ENCODE results near the gene BEST1.
"Not testable (repeated sequence)": the region's sequence is repeated elsewhere in the genome, so short reads cannot be mapped to it uniquely, and the experiment has no call there.

BEST1 gene

DNA sequence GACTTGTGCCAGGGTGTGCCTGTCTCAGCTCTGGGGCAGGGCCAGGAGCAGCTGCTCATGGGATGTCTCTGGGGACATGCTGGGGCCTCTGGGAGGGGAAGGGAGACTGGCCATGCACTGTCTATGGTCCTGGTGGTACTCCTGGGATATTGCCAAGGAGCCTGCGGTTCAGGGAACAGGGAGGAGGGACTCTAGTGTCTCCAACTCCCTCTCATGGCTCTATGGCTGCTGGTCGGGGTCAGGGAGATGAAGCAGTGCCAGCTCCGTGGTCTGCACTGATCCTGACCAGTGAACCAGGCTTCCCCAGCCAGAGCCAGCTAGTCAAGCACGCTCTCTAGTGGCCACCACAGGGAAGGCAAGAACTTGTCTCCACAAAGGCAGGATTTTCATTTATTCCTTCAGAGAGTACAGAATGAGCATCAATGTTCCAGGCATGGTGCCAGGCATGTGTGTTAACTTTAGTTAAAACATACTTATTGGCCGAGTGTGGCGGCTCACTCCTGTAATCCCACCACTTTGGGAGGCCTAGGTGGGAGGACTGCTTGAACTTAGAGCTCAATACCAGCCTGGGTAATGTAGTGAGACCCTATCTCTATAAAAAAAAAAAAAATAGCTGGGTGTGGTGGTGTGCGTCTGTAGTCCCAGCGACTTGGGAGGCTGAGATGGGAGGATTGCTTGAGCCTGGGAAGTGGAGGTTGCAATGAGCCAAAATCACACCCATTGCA is 2.5 kb upstream of the BEST1 start:
- peak in 1 of 2 donors; percentile 47 for DNase-seq (ENCODE audit: low read depth in 2 of 2)

DNA sequence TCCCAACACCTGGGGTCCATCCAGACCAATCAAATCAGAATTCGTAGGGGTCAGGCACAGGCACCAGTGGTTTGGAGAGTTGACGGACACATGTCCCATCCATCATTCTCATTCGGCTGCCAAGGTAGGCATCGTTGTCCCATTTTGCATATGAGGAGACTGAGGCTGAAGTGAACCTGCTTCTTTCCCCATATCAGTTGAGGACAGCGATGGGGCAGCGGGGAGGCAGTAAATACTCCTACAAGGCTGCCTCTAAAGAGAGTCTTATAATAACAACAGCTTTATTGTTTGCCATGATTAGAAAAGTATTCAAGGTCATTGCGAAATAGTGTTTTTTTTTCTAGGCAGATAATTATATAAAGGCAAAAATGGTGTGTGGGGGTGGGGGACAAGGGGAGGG is 1.6 kb upstream of the BEST1 start:
- no peak for DNase-seq (ENCODE audit: low read depth in 2 of 2)

GRCh38 chr11:61949169-61950034 is 749 bp upstream of the BEST1 start:
- no peak for DNase-seq (ENCODE audit: low read depth in 2 of 2)

GRCh38 chr11:61951484-61952135 is 1.5 kb downstream of the BEST1 start:
- DNase-seq (ENCODE audit: low read depth in 2 of 2), result no peak

GRCh38 chr11:61952882-61953281 is 2.7 kb downstream of the BEST1 start:
- no peak for DNase-seq (ENCODE audit: low read depth in 2 of 2)

GRCh38 chr11:61953632-61954031 is 3.5 kb downstream of the BEST1 start:
- DNase-seq (ENCODE audit: low read depth in 2 of 2), result not testable (repeated sequence)

DNA sequence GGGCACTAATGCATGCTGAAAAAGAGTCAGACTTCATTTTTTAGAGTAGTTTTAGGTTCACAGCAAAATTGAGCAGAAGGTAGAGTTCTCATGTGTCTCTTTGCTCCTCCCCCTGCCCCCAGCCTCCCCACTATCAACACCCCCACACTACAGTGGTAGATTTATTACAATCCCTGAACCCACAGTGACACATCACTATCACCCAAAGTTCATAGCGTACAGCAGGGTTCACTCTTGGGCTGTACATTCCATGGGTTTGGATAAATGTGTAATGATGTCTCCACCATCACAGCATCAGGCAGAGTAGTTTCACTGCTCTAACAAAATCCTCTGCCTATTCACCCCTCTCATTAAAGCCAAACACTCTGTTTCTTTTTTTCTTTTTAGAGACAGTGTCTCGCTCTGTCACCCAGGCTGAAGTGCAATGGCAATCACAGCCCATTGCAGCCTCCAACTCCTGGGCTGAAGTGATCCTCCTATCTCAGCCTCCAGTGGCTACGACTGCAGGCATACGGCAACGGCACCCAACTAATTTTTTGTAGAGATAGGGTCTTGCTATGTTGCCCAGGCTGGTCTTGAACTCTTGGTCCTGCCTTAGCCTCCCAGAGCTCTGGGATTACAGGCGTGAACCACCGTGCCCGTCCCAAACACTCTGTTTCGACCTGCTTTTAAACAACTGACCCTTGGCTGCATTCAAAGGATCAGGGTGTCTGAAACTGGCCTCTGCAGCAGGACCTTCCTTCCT is 4.1 kb downstream of the BEST1 start:
- DNase-seq (ENCODE audit: low read depth in 2 of 2), result no peak

- no peak for DNase-seq (ENCODE audit: low read depth in 2 of 2)
These were observed 4.8 kb downstream of the BEST1 start for GRCh38 chr11:61954851-61955421.

GRCh38 chr11:61955422-61956135 is 5.4 kb downstream of the BEST1 start:
- no peak for DNase-seq (ENCODE audit: low read depth in 2 of 2)

GRCh38 chr11:61956191-61957020 is 6.3 kb downstream of the BEST1 start:
- DNase-seq (ENCODE audit: low read depth in 2 of 2), result no peak

GRCh38 chr11:61957021-61957770 is 7.0 kb downstream of the BEST1 start:
- DNase-seq (ENCODE audit: low read depth in 2 of 2), result no peak

DNA sequence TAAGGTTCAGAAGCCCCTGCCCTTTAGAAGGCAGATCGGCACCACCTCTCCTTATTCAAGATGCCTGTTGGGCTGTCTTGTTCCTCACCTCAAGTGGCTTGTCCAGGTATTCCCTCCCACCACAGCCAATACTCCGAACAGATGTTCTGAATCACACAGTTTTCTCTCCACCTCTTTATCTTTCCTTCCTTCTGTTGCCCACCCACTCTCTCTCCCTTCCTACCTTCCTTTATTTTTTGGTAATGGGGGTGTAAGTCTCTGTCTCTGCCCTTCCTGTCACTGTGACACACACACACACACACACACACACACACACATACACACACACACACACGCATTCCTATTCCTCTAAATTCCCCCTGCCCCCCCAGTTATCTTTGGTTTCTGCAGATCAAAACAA is 8.4 kb downstream of the BEST1 start:
- no peak for DNase-seq (ENCODE audit: low read depth in 2 of 2)

DNA sequence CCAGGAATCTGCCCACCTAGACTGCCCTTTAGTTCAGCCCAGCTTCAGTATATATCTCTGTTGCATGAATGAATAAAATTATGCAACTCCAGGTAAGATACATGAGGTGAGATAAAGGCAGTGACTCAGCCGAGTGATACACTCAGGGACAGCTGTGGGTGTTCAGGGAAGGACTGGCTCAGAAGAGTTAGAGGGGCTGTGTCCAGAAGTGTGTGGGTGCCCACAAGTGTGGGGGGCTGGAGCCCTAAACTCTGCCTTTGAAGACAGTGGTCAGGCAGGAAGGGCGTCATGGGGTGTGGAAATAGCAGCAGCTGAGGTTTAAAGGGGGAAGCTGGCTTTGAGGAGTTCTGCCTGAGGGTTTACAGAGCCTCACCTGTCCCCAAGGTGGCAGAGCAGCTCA is 9.0 kb downstream of the BEST1 start:
- no peak for DNase-seq (ENCODE audit: low read depth in 2 of 2)

- DNase-seq (ENCODE audit: low read depth in 2 of 2), result no peak
These were observed 9.5 kb downstream of the BEST1 start for GRCh38 chr11:61959678-61960077.

- no peak for DNase-seq (ENCODE audit: low read depth in 2 of 2)
These were observed 10.4 kb downstream of the BEST1 start for GRCh38 chr11:61960532-61960931.

GRCh38 chr11:61961570-61962212 is 11.5 kb downstream of the BEST1 start:
- DNase-seq (ENCODE audit: low read depth in 2 of 2), result no peak

- no peak for DNase-seq (ENCODE audit: low read depth in 2 of 2)
These were observed 12.3 kb downstream of the BEST1 start for GRCh38 chr11:61962213-61963015.

DNA sequence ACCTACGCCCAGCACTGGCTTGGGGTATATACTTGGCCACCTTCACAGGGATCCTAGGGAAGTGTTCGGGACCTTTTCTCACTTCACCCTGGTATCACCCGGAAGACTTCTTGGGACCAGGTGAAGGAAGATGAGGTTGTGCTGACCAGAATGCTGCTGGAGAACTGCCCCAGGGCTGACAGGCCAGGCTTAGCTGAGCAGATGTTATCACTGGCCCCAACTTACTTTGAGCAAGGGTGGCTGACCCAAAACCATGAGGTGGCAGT is 12.8 kb downstream of the BEST1 start:
- DNase-seq (ENCODE audit: low read depth in 2 of 2), result no peak
